Brain microvascular endothelial cell (primary cell): Measurements from ENCODE around the gene ZBTB20.

Experiments
- DNase-seq: peaks from one replicate; pipeline ENCODE4 v3.0.0-alpha.2; 2020
- H3K27ac ChIP-seq: fragments of 250-450 bp; sonication (Bioruptor Pico); 2 replicates; pipeline ENCODE4 v1.5.1; 2020; ENCODE audit warnings: mild to moderate bottlenecking, moderate library complexity
- H3K27me3 ChIP-seq: fragments of 250-450 bp; sonication (Bioruptor Pico); replicated peaks from 2 replicates; pipeline ENCODE4 v1.5.1; 2020; ENCODE audit warnings: mild to moderate bottlenecking
- H3K36me3 ChIP-seq: fragments of 250-450 bp; sonication (Bioruptor Pico); replicated peaks from 2 replicates; pipeline ENCODE4 v1.5.1; 2020; ENCODE audit warnings: mild to moderate bottlenecking
- H3K4me3 ChIP-seq: 2 replicates; pipeline ENCODE4 v1.5.1; 2011; ENCODE audit warnings: low read depth, mild to moderate bottlenecking, control low read depth, low read length, moderate library complexity
- CTCF ChIP-seq: IDR thresholded peaks from 2 replicates; pipeline ENCODE4 v1.5.1; 2011; ENCODE audit warnings: low read depth, mild to moderate bottlenecking, moderate library complexity, low read length, control low read depth, inconsistent platforms; ENCODE audit errors: missing control alignments
- in situ Hi-C: cut with HindIII; loops from 2 replicates; pipeline ENCODE4 v1.10.0; 2017; ENCODE audit warnings: low sequenced_read_pairs, low pct_ligation_motif_present

Gene ZBTB20

DNA sequence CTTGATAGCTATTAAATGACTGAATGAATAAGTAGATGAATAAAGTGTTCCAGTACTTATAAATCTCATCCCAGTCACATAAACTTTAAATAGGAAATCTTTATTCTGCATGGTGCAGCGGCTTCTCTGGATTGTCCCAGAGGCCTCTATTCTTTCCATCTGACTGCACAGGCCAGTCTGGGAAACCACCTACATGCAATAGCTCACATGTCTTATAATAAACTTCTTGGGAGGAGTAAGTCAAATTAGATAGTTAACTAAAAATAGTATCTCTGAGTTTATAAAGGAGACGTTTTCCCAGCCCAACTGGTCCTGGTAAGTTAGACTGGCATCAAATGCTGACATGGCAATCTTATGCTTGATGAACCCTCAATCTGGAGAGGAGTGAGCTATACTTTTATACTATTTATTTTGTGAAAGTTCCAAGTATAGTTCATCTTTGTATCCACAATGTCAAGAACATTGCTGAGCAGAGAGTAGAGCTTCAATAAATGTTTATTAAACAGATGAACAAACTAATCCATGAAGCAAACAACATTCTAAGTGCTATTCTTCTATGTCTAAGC is 435.7 kb downstream of the ZBTB20 start:
- Histone ChIP-seq H3K36me3 (no peaks in the 10 kb centered on the region), H3K27ac (no peak overlapping the region), H3K4me3 (no peak overlapping the region), H3K27me3 (no peaks in the 10 kb centered on the region)
- no peak for TF ChIP-seq CTCF
- DNase-seq, result no peak
- in situ Hi-C loops, result no loop called here

DNA sequence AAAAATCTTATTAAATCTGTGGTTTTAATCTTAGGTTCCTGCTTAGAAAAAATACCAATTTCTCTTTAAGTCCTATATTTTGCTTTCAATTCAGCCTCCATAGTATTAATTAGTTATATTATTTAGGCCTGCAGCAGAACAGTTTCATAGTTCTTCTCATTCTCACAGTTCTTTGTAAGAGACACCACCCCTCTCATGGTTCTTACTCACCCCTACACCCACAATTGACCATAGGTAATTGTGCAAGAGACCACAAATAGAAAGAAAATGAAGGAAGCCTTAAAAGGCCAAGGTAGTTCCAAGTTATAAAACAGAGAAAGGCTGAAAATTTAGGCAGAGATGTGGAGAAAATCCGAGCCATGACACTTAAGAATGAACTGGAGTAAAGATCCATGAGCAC is 438.0 kb downstream of the ZBTB20 start:
- no peak for TF ChIP-seq CTCF
- in situ Hi-C loops, result no loop called here
- Histone ChIP-seq H3K27ac (no peak overlapping the region), H3K4me3 (no peak overlapping the region), H3K27me3 (no peaks in the 10 kb centered on the region), H3K36me3 (no peaks in the 10 kb centered on the region)
- peak; percentile 6 for DNase-seq

DNA sequence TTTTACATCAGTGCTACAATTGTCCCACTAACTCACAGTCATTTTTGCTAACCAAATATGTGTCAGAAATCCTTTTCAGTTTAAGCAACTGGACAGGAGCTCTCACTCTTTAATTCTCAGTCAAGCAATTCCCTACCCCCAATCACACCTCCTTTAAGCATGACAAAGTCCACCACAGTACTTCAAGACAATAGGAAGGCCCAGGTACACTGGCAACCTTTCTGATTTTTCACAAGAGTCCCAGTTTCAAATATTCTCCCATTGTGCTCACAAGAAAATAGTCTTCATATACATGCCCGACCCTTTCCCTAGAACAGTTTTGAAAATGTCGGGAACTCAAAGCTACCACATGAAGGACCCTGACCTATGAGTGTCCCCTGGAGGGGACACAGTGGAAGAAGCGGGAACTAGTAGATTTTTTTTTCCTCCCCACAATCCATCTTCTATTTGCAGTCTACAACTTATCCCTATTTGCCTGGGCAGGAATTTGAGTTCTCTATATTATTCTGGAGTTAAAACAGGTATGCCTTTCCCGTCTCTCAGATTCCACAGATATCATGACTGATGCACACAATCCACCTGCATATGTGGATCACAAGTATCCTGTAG is 439.7 kb downstream of the ZBTB20 start:
- in situ Hi-C loops, result no loop called here
- Histone ChIP-seq H3K27ac (no peak overlapping the region), H3K27me3 (no peaks in the 10 kb centered on the region), H3K4me3 (no peak overlapping the region), H3K36me3 (no peaks in the 10 kb centered on the region)
- no peak for TF ChIP-seq CTCF
- no peak for DNase-seq

DNA sequence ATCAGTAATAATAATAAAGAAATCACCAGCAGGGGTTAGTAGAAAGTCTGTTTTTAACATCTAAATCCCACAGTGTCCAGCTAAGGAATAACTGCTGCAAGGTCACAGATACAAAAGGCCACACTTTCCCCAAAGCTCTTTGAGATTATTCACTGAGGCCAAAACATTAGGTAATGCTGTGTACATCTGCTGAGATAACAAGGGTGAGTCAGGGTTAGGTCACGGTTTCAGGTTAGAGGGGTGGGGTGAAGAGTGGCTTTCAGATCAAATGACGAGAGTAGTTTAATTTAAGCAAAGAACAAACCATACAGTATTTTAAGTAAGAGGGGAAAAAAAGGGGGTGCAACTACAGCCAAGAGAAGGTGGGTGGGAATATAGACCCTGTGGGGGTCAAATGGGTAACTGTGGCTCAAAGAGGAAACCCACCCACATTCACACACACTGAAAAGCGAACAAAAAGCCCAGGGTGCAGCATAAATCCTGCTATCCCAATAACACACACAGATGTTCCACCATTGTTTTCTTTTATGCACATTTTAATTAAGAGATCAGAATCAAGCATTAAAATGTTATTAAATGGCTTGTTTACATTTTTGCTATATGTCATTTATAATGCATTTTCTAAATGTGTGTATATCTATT is 440.4 kb downstream of the ZBTB20 start:
- Histone ChIP-seq H3K4me3 (no peak overlapping the region), H3K27ac (no peak overlapping the region), H3K36me3 (no peaks in the 10 kb centered on the region), H3K27me3 (no peaks in the 10 kb centered on the region)
- no peak for TF ChIP-seq CTCF
- peak; percentile 59 for DNase-seq
- in situ Hi-C loops, result no loop called here

DNA sequence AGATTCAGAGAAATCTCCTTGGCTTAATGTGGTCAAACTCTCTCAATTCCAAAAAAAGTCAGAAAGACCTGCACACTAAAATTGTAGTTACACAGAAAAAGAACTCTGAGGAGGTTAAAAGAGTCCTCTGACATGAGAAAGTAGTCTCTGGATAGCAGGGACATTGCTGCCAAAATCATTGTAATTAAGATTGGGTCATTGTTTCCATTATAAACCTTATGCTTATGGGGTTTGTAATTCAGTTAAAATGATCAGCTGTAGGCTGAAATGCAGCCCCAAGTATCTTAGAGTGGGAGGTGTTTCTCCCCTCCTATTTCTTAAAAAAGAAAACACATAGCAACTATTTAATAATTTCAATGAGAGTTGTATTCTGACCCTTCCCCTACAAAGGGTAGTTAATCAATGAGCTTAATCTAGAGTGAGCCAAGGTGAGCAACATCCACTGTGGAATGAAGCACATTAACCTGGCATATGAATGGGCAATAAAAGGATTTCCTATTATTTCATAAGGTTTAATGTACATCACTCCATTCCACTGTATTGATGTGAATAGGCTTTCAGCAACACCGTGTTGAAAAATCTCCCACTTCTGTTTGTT is 446.4 kb downstream of the ZBTB20 start:
- no peak overlapping the region for H3K4me3 ChIP-seq
- no peak for DNase-seq
- no peak for TF ChIP-seq CTCF
- in situ Hi-C loops, result no loop called here
- H3K27me3 ChIP-seq, result no peaks in the 10 kb centered on the region
- H3K27ac ChIP-seq, result no peak overlapping the region
- no peaks in the 10 kb centered on the region for H3K36me3 ChIP-seq
